NCI-H2171 treated with DMSO at 0.1 percent for 48 hours (cell line): Measurements from ENCODE around the gene SOCS4.
"Not testable (repeated sequence)": the region's sequence is repeated elsewhere in the genome, so short reads cannot be mapped to it uniquely, and the experiment has no call there.

Source experiments
- DNase-seq: peaks from one replicate; lab custom pipeline; 2025; lab: John Stamatoyannopoulos, UW

Gene SOCS4

GRCh38 chr14:55051423-55052268 is 24.6 kb downstream of the SOCS4 start, which contains the start of gene MAPK1IP1L:
Gene MAPK1IP1L, plus strand, starts transcription at chr14:55051647. Its CDS starts 10,037 bp downstream, at chr14:55061684.
- peak; percentile 92 for DNase-seq

GRCh38 chr14:55052269-55052930 is 25.4 kb downstream of the SOCS4 start:
- no peak for DNase-seq

- no peak for DNase-seq
Measured at GRCh38 chr14:55053018-55053417, 26.0 kb downstream of the SOCS4 start.

- DNase-seq: no peak
Measured at GRCh38 chr14:55053500-55053899, 26.5 kb downstream of the SOCS4 start.

- DNase-seq: no peak
Measured at GRCh38 chr14:55054098-55054497, 27.1 kb downstream of the SOCS4 start.

GRCh38 chr14:55057919-55058318 is 30.9 kb downstream of the SOCS4 start:
- no peak for DNase-seq

GRCh38 chr14:55059333-55059732 is 32.3 kb downstream of the SOCS4 start:
- no peak for DNase-seq

- DNase-seq: peak; percentile 91
Measured at GRCh38 chr14:55062517-55063351, 35.7 kb downstream of the SOCS4 start.

- DNase-seq: not testable (repeated sequence)
Measured at GRCh38 chr14:55064896-55065295, 37.9 kb downstream of the SOCS4 start.

GRCh38 chr14:55065411-55065810 is 38.4 kb downstream of the SOCS4 start:
- no peak for DNase-seq

GRCh38 chr14:55066223-55066622 is 39.2 kb downstream of the SOCS4 start:
- no peak for DNase-seq

- no peak for DNase-seq
Measured at GRCh38 chr14:55070981-55071411, 44.0 kb downstream of the SOCS4 start.

- no peak for DNase-seq
Measured at GRCh38 chr14:55071870-55072640, 45.0 kb downstream of the SOCS4 start.

- DNase-seq: no peak
Measured at GRCh38 chr14:55073856-55074255, 46.8 kb downstream of the SOCS4 start.

- DNase-seq: peak; percentile 80
Measured at GRCh38 chr14:55074662-55075061, 47.6 kb downstream of the SOCS4 start.

- no peak for DNase-seq
Measured at GRCh38 chr14:55075628-55076175, 48.7 kb downstream of the SOCS4 start.

GRCh38 chr14:55077170-55078151 is 50.4 kb downstream of the SOCS4 start:
- no peak for DNase-seq

GRCh38 chr14:55079961-55080360 is 52.9 kb downstream of the SOCS4 start:
- DNase-seq: not testable (repeated sequence)

GRCh38 chr14:55084401-55085059 is 57.5 kb downstream of the SOCS4 start:
- DNase-seq: no peak
